Coronary artery (tissue), 2 donors: ENCODE data around the gene TIMD4.
"Not testable (repeated sequence)": the region's sequence is repeated elsewhere in the genome, so short reads cannot be mapped to it uniquely, and the experiment has no call there.

ENCODE experiments used
- DNase-seq: peaks from one replicate; pipeline ENCODE4 v3.0.0-alpha.2; 2017; ENCODE audit warnings: low spot score
- H3K27ac ChIP-seq, 2 donors: fragments of 200-600 bp; sonication (generic); one replicate each; pipeline ENCODE4 v1.5.1; 2016 to 2019
- H3K4me3 ChIP-seq: fragments of 200-600 bp; sonication (generic); 2 replicates; pipeline ENCODE4 v1.5.1; 2016; ENCODE audit warnings: mild to moderate bottlenecking, moderate library complexity
- TF ChIP-seq, protein P1 (sequence below): fragments of 200-600 bp; sonication (generic); IDR thresholded peaks from one replicate; pipeline ENCODE4 v1.5.1; 2019; ENCODE audit warnings: antibody characterized with exemption

Gene TIMD4

DNA sequence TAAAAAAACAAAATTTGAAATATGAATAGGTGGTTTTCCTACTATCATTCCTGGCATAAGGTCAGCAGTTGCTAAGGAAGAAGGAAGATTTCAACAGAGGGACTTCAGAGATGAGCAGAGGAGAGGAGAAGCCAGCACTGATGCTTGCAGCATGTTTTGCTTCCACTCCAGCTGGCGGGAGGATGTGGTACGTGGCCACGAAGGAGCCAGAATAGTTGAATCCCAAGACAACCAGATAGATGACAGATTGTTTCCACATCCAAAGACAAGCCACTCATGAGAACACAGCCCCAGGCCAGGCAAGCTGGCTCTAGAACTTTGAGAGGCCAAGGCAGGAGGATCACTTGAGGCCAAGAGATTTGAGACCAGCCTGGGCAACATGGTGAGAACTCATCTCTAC, 15.1 kb downstream of the TIMD4 start:
- TF ChIP-seq, protein P1, sequence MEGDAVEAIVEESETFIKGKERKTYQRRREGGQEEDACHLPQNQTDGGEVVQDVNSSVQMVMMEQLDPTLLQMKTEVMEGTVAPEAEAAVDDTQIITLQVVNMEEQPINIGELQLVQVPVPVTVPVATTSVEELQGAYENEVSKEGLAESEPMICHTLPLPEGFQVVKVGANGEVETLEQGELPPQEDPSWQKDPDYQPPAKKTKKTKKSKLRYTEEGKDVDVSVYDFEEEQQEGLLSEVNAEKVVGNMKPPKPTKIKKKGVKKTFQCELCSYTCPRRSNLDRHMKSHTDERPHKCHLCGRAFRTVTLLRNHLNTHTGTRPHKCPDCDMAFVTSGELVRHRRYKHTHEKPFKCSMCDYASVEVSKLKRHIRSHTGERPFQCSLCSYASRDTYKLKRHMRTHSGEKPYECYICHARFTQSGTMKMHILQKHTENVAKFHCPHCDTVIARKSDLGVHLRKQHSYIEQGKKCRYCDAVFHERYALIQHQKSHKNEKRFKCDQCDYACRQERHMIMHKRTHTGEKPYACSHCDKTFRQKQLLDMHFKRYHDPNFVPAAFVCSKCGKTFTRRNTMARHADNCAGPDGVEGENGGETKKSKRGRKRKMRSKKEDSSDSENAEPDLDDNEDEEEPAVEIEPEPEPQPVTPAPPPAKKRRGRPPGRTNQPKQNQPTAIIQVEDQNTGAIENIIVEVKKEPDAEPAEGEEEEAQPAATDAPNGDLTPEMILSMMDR = no peak
- Histone ChIP-seq H3K27ac (no peak overlapping the region), H3K4me3 (no peak overlapping the region)
- no peak for DNase-seq

DNA sequence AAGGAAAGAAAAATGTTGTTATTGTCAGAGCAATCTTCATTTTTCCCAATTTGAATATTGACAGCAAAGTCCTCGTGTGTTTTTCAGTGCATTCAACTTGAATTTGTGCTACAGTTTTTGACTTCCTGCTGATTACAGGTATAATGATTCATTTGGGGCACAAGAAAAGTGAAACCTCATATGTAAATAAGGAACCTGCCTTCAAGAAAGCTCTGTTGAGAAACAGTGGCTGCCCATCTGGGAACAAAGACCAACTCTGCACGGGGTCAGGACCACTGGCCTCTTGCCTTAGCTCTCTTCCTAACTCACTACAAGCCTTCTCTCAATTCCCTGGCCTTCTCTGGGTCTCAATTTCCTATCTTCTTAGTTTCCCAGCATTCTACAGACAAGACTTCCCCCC, 21.0 kb downstream of the TIMD4 start:
- TF ChIP-seq, protein P1 = no peak
- no peak for DNase-seq

DNA sequence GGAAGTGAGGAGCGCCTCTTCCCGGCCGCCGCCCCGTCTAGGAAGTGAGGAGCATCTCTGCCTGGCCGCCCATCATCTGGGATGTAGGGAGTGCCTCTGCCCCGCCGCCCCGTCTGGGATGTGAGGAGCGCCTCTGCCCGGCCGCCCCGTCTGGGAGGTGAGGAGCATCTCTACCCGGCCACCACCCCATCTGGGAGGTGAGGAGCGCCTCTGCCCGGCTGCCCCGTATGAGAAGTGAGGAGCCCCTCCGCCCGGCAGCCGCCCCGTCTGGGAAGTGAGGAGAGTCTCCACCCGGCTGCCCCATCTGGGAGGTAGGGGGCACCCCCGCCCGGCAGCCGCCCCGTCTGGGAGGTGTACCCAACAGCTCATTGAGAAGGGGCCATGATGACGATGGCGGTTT, 22.6 kb downstream of the TIMD4 start:
- H3K27ac ChIP-seq, DNase-seq, H3K4me3 ChIP-seq: not testable (repeated sequence)

More for the DNA sequence above, 21.0 kb downstream of the TIMD4 start:
- Histone ChIP-seq H3K4me3 (no peak overlapping the region), H3K27ac (no peak overlapping the region)

DNA sequence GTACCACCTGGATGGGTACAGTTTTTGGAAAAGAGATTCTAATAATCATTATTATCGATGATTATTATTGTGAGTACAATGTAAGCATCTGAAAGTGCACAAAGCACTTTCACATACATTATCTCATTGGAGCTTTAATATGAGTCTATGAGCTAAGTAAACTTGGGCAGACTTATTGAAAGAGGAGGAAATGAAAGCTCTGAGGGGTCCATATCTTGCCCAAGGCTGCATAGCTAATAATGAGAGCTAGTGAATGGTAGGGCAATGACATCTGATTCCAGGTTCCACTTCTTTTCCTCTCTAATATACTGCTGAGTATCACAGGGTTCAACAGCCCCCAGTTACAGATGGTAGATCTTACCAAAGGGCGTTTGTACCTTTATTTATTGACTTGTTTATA, 26.1 kb downstream of the TIMD4 start:
- DNase-seq = no peak
- TF ChIP-seq, protein P1 = no peak
- H3K4me3 ChIP-seq = no peak overlapping the region
- H3K27ac ChIP-seq = no peak overlapping the region

DNA sequence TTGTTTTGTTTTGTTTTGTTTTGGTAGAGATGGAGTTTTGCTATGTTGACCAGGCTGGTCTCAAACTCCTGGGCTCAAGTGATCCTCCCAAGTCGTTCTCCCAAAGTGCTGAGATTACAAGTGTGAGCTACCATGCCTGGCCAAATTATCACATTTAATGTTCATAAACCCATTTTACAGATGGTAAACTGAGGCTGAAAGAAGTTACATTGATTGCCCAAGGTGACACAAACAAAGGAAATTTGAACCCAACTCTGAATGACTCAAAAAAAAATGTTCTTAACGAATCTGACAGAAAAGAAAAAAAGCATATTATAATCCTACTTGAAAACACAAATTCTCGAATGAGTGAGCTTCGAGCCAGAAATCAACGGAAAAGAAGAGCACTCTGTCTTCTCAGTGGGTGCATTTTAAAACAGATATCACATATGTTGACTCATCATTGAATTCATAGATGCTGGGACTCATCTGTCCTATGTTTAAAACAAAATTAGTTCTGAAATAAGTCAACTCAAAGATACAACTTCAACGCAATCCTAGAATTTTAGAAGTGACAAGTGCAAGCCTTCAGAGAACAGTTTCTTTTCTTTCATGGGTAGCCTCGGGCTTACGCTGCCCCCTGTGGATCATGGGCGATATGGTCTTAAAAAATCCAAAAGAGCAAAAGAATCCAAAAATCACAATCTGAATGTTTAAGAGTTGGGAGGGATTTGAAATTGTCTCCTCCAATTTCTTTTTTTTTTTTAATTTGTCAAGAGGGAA, 28.4 kb downstream of the TIMD4 start:
- H3K27ac ChIP-seq = no peak overlapping the region
- no peak overlapping the region for H3K4me3 ChIP-seq
- TF ChIP-seq, protein P1 = peak; percentile 16
- no peak for DNase-seq

DNA sequence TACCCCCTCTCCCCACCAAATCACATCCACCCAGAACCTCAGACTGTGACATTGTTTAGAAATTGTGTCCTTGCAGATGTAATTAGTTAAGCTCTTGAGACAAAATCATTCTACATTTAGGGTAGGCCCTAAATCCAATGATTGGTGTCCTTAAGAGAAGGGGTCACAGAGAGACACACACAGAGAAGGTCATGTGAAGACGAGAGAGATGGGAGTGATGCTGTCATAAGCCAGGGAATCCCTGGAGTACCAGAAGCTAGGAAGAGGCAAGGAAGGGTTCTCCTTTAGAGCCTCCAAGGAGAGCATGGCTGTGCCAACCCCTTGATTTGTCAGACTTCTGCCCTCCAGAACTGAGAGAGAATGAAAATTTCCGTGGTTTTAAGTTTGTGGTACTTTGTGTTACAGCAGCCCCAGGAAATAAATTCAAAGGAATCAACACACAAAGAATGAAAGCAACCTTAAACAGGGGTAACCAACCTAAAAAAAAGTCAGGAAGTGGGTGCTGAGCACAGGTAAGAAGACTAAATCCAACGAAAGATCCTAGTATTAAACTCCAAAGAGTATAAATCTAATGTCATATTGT, 33.6 kb downstream of the TIMD4 start:
- TF ChIP-seq, protein P1 = no peak
- Histone ChIP-seq H3K27ac (no peak overlapping the region), H3K4me3 (no peak overlapping the region)
- DNase-seq = no peak

DNA sequence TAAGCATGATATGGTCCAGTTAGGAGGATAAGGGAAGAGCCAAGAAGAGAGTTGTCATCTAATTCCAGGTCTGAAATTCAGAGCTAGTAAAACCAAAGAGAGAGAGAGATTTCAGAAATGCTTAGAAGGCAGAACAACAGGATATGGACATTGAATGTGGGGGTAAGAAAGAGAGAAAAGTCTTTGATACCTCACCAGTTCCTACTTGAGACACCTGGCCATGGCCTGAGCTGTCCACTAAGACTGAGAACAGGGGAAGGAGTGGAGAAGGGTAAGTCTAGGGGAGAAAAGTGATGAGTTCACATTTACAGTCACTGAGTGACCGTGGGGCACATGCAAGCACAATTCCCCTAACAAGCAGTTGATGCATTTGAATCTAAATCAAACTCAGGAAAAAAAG, 35.5 kb downstream of the TIMD4 start:
- H3K27ac ChIP-seq = no peak overlapping the region
- TF ChIP-seq, protein P1 = no peak
- no peak overlapping the region for H3K4me3 ChIP-seq
- no peak for DNase-seq

DNA sequence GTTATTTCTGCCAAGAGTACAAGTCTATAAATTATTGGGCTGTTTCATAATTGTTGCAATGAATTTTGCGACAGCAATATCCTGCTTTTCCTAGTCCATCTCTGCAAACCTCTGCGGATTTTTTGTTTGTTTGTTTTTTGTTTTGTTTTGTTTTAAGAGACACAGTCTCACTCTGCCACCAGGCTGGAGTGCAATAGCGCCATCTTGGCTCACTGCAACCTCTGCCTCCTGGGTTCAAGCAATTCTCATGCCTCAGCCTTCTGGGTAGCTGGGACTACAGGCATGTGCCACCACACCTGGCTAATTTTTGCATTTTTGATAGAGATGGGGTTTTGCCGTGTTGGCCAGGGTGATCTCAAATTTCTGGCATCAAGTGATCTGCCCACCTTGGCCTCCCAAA, 37.3 kb downstream of the TIMD4 start:
- not testable (repeated sequence) for DNase-seq, H3K4me3 ChIP-seq, H3K27ac ChIP-seq
